ENCODE measurements around the gene APOB. TPM values are rescaled to one million over a fixed set of nuclear protein-coding genes. Genes with fewer than 3 reads are reported as not detected.

APOB gene
- total and polyA plus RNA-seq, 2 of the 13 experiments (the other 11 are each of a cell fraction or from before 2014, with no cell fraction given) = 1,569 to 2,515 TPM

DNA sequence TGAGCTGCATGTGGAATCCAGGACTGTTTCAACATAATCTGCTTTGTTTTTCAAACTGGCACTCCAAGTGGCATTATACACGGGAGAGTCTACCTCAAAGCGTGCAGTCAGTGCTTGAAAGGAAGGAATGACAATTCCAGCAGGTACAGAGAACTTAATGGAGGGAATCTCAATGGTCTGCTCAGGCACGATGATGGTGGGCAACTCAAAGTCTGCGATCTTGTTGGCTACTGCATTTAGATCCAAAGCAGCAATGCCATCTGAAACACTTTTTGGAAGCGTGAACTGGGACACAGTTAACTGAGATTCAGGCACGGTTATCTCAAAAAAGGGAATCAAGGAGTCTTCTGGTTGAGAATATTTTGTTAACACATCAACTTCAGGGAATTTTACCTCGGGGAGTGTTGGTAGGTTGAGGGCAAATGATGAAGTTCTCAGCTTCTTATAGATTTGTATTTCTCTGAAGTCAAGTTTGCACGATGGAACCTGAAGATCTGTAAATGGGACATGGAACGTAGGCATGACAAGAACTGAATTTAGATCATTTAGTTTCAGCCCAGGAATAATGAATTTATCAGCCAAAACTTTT lies 38.7 kb downstream of the APOB start (continued):
- TF ChIP-seq, protein P1, sequence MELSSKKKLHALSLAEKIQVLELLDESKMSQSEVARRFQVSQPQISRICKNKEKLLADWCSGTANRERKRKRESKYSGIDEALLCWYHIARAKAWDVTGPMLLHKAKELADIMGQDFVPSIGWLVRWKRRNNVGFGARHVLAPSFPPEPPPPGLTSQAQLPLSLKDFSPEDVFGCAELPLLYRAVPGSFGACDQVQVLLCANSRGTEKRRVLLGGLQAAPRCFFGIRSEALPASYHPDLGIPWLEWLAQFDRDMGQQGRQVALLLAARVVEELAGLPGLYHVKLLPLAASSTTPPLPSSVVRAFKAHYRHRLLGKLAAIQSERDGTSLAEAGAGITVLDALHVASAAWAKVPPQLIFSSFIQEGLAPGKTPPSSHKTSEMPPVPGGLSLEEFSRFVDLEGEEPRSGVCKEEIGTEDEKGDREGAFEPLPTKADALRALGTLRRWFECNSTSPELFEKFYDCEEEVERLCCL (CRISPR knock-in tag; IDR thresholded peaks at IDR 0.05; ENCODE audit: borderline replicate concordance) = no peak
- TF ChIP-seq MTF1 (CRISPR knock-in tag; IDR thresholded peaks at IDR 0.05) (0 out of 2 replicates have a peak, but pooled peaks have one; percentile 9), ZBTB43 (CRISPR knock-in tag; conservative IDR thresholded peaks at IDR 0.05) (no peak), KLF11 (CRISPR knock-in tag; IDR thresholded peaks at IDR 0.05) (no peak), NONO (IDR thresholded peaks at IDR 0.05) (no peak), NONO (CRISPR knock-in tag; conservative IDR thresholded peaks at IDR 0.05) (peak; percentile 45), NFKBIZ (CRISPR knock-in tag; IDR thresholded peaks at IDR 0.05) (no peak), TP53 (CRISPR knock-in tag; conservative IDR thresholded peaks at IDR 0.05) (no peak), ATF5 (CRISPR knock-in tag; IDR thresholded peaks at IDR 0.05; ENCODE audit: low read depth) (0 out of 2 replicates have a peak, but pooled peaks have one; percentile 49), ZC3H13 (CRISPR knock-in tag; IDR thresholded peaks at IDR 0.05) (peak; percentile 99), ETV6 (CRISPR knock-in tag; conservative IDR thresholded peaks at IDR 0.05) (no peak), ONECUT2 (CRISPR knock-in tag; IDR thresholded peaks at IDR 0.05) (peak; percentile 50; the same call in 1 of the 2 replicates), RXRB (CRISPR knock-in tag; IDR thresholded peaks at IDR 0.05; ENCODE audit: borderline replicate concordance) (no peak), ZNF557 (CRISPR knock-in tag; IDR thresholded peaks at IDR 0.05) (0 out of 2 replicates have a peak, but pooled peaks have one; percentile 42), MLXIP (CRISPR knock-in tag; IDR thresholded peaks at IDR 0.05; ENCODE audit: borderline replicate concordance) (no peak), EEA1 (CRISPR knock-in tag; IDR thresholded peaks at IDR 0.05; ENCODE audit: borderline replicate concordance) (no peak), POLR2AphosphoS5 (IDR thresholded peaks at IDR 0.05; ENCODE audit: low read depth, low read length) (peak; percentile 64), MED13 (CRISPR knock-in tag; IDR thresholded peaks at IDR 0.05) (0 out of 2 replicates have a peak, but pooled peaks have one; percentile 5), ZNF878 (CRISPR knock-in tag; IDR thresholded peaks at IDR 0.05) (peak; percentile 90), RNF2 (conservative IDR thresholded peaks at IDR 0.05; ENCODE audit: low read depth) (no peak), MEIS2 (CRISPR knock-in tag; IDR thresholded peaks at IDR 0.05) (no peak), RFX3 (CRISPR knock-in tag; IDR thresholded peaks at IDR 0.05) (no peak), ZNF34 (CRISPR knock-in tag; IDR thresholded peaks at IDR 0.05; ENCODE audit: borderline replicate concordance) (0 out of 2 replicates have a peak, but pooled peaks have one; percentile 25), PRMT3 (CRISPR knock-in tag; IDR thresholded peaks at IDR 0.05; ENCODE audit: borderline replicate concordance, low read depth) (peak; percentile 77), KDM5A (IDR thresholded peaks at IDR 0.05; ENCODE audit: borderline replicate concordance, low read length) (no peak), SIN3A (IDR thresholded peaks at IDR 0.05; ENCODE audit: borderline replicate concordance, low read depth, low read length) (no peak; the same call in 1 of the 2 replicates)

Data from HepG2 (cell line).